ENCODE data around the gene VAMP3.

The VAMP3 gene

DNA sequence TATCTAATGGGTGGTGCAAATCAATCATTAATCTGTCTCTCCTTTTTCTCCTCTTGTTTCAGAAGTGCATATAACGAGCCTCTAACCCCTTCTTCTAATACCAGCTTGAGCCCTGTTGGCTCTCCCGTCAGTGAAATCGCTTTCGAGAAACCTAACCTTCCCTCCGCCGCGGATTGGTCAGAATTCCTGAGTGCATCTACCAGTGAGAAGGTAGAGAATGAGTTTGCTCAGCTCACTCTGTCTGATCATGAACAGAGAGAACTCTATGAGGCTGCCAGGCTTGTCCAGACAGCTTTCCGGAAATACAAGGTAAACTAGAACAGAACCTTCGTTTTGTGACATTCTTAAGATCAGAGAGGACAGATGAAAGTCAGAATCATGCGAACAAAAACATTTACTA is 25.3 kb upstream of the VAMP3 start:
- Histone ChIP-seq H3K27ac (ENCODE audit: extremely low read depth, low read depth, low read length) (no peak overlapping the region), H3K4me1 (ENCODE audit: control insufficient read depth, insufficient read depth, low read length) (no peaks in the 10 kb centered on the region), H3K4me3 (ENCODE audit: low read depth, low read length) (no peak overlapping the region), H3K9me3 (ENCODE audit: control insufficient read depth, insufficient read depth, low read depth, low read length) (no peaks in the 10 kb centered on the region), H3K36me3 (ENCODE audit: control insufficient read depth in 2 of 2, insufficient read depth in 1 of 2, low read length in 2 of 2) (peaks cover 9 to 50% of the 10 kb centered on the region in 2 experiments; a peak in 2 of 3 replicates)
- CTCF ChIA-PET = interaction anchor here (11.5 kb wide), 1 partner anchor 78 kb away, joined by 519 read pairs; no protein-coding TSS in a partner anchor
- POLR2A ChIA-PET = no interaction called here
- TF ChIP-seq MZF1 (tag by site-specific recombination; IDR thresholded peaks at IDR 0.05; ENCODE audit: borderline replicate concordance) (no peak), ZNF138 (tag by site-specific recombination; IDR thresholded peaks at IDR 0.05; ENCODE audit: borderline replicate concordance) (no peak), ZNF660 (tag by site-specific recombination; IDR thresholded peaks at IDR 0.05) (no peak), ZNF416 (tag by site-specific recombination; IDR thresholded peaks at IDR 0.05) (no peak), ZNF747 (tag by site-specific recombination; IDR thresholded peaks at IDR 0.05) (no peak), ZSCAN5A (tag by site-specific recombination; IDR thresholded peaks at IDR 0.05) (no peak), ZSCAN23 (tag by site-specific recombination; IDR thresholded peaks at IDR 0.05) (no peak), ZNF174 (tag by site-specific recombination; IDR thresholded peaks at IDR 0.05) (no peak), ZNF394 (tag by site-specific recombination; IDR thresholded peaks at IDR 0.05; ENCODE audit: borderline replicate concordance) (no peak), REST (tag by site-specific recombination; IDR thresholded peaks at IDR 0.05) (no peak), SCRT1 (tag by site-specific recombination; IDR thresholded peaks at IDR 0.05; ENCODE audit: borderline replicate concordance) (no peak), ZNF354C (tag by site-specific recombination; IDR thresholded peaks at IDR 0.05; ENCODE audit: borderline replicate concordance, low read depth) (no peak), ZNF214 (tag by site-specific recombination; IDR thresholded peaks at IDR 0.05; ENCODE audit: borderline replicate concordance) (no peak)

GRCh38 chr1:7747605-7748004 is 23.5 kb upstream of the VAMP3 start:
- H3K4me1 ChIP-seq (ENCODE audit: control insufficient read depth, insufficient read depth, low read length) = no peaks in the 10 kb centered on the region
- CTCF ChIA-PET = interaction anchor here (0.6 to 11.5 kb wide), 3 partner anchors 16 to 80 kb away, joined by 3 to 519 read pairs (median 5); no protein-coding TSS in a partner anchor
- H3K9me3 ChIP-seq (ENCODE audit: control insufficient read depth, insufficient read depth, low read depth, low read length) = no peaks in the 10 kb centered on the region
- TF ChIP-seq ZNF596 (tag by site-specific recombination; IDR thresholded peaks at IDR 0.05) (no peak), ZNF274 (IDR thresholded peaks at IDR 0.05; ENCODE audit: low read length) (no peak), ZNF274 (tag by site-specific recombination; IDR thresholded peaks at IDR 0.05; ENCODE audit: borderline replicate concordance) (no peak), ZNF768 (tag by site-specific recombination; IDR thresholded peaks at IDR 0.05) (no peak), ZFP41 (tag by site-specific recombination; IDR thresholded peaks at IDR 0.05; ENCODE audit: borderline replicate concordance) (no peak), ZFP3 (tag by site-specific recombination; IDR thresholded peaks at IDR 0.05; ENCODE audit: low read depth) (no peak), SETDB1 (IDR thresholded peaks at IDR 0.05; ENCODE audit: insufficient read length, low read length) (no peak), ZNF132 (tag by site-specific recombination; IDR thresholded peaks at IDR 0.05; ENCODE audit: borderline replicate concordance) (no peak), ZNF341 (tag by site-specific recombination; IDR thresholded peaks at IDR 0.05; ENCODE audit: low read depth) (no peak), PBX3 (CRISPR knock-in tag; IDR thresholded peaks at IDR 0.05) (no peak), KLF10 (tag by site-specific recombination; IDR thresholded peaks at IDR 0.05) (no peak), ZNF366 (tag by site-specific recombination; conservative IDR thresholded peaks at IDR 0.05) (no peak), ZNF830 (tag by site-specific recombination; IDR thresholded peaks at IDR 0.05; ENCODE audit: low read depth) (no peak), ZNF211 (tag by site-specific recombination; IDR thresholded peaks at IDR 0.05; ENCODE audit: low read depth) (no peak), IKZF3 (tag by site-specific recombination; IDR thresholded peaks at IDR 0.05) (no peak)
- TF ChIP-seq, protein P1, sequence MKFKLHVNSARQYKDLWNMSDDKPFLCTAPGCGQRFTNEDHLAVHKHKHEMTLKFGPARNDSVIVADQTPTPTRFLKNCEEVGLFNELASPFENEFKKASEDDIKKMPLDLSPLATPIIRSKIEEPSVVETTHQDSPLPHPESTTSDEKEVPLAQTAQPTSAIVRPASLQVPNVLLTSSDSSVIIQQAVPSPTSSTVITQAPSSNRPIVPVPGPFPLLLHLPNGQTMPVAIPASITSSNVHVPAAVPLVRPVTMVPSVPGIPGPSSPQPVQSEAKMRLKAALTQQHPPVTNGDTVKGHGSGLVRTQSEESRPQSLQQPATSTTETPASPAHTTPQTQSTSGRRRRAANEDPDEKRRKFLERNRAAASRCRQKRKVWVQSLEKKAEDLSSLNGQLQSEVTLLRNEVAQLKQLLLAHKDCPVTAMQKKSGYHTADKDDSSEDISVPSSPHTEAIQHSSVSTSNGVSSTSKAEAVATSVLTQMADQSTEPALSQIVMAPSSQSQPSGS (tag by site-specific recombination; IDR thresholded peaks at IDR 0.05; ENCODE audit: low read depth) = no peak
- H3K36me3 ChIP-seq (ENCODE audit: control insufficient read depth in 2 of 2, insufficient read depth in 1 of 2, low read length in 2 of 2) = peaks cover 7 to 50% of the 10 kb centered on the region in 2 experiments; a peak in 2 of 3 replicates
- POLR2A ChIA-PET = no interaction called here
- H3K4me3 ChIP-seq (ENCODE audit: low read depth, low read length) = no peak overlapping the region
- H3K27ac ChIP-seq (ENCODE audit: extremely low read depth, low read depth, low read length) = no peak overlapping the region

All from HEK293 (cell line).